ENCODE measurements around the gene FAM20B.

DNA sequence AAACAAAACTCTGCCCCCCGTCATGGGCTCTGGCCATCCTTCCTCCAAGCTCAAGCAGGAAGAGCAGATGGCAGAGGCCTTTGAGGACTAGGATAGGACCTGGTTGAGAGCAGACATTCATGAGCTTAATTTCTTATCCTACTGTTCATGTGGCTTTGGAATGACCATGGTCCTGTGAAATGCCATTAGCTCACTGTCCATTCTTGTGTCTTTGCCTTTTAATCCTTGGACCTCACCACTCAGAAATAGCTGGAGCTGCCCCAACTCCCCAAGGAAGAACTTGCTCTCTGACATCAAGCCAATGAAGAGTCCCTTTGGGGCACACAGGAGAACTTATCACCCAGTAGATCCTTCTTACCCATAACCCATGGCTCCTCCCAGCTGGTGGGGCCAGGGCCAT lies 11.6 kb upstream of the FAM20B start:
- TF ChIP-seq CTCF (conservative IDR thresholded peaks at IDR 0.05; ENCODE audit: low read depth in 2 of 2) = no peak
- no peak for TF ChIP-seq EZH2 (IDR thresholded peaks at IDR 0.05; ENCODE audit: low read depth, unreplicated experiment)
- TF ChIP-seq POLR2AphosphoS5 (IDR thresholded peaks at IDR 0.05; ENCODE audit: low read depth) = no peak
- TF ChIP-seq REST (IDR thresholded peaks at IDR 0.05; ENCODE audit: unreplicated experiment) = no peak
- TF ChIP-seq EZH2phosphoT487 (IDR thresholded peaks at IDR 0.05; ENCODE audit: unreplicated experiment) = no peak
- no peak for TF ChIP-seq JUNB (IDR thresholded peaks at IDR 0.05; ENCODE audit: unreplicated experiment)

All from GM23338 (cell line).